ENCODE results near the gene DNAJC8. TPM values are rescaled to one million over a fixed set of nuclear protein-coding genes. Genes with fewer than 3 reads are reported as not detected.

The DNAJC8 gene
- total RNA-seq, 1 experiment from 2014 or later, result 61.4 TPM

DNA sequence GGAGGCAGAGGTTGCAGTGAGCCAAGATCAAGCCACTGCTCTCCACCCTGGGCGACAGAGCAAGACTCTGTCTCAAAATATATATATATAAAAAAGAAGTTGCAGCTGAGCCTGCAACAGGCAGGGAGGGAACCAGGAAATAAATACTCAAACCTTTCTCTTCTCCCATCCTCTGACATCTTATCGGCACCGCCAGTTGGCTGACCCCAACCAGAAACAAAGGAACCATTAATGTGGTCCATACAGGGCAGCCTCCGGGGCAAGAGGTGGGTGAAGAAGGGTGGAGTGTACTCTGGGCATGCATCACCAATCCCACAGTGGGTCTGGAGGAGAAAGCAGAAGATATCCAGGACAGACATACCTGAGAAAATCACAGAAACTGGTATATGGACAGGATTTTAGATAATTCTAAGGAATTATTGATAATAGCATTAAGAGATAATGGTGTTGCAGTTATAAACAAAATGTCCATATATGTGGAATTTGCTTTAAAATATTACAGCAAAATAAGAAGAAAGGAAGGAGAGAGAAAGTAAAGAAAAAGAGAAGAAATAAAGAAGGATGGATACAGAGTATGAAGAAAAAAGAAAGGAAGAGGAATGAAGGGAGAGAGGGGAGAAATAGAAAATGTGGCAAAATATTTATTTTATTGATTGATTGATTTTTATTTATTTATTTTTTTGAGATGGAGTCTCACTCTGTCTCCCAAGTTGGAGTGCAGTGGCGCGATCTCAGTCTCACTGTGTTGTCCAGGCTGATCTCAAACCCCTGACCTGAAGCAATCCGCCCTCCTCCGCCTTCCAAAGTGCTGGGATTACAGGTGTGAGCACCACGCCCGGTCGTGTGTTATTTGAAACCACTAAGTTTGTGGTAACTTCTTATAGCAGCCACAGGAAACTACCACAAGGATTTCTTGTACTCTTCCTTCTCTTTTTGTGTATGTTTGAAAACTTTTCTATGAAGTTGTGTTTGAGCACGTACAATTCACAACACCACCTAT, 52.2 kb downstream of the DNAJC8 start:
- Histone ChIP-seq H3K36me3 (ENCODE audit: low read depth) (no peaks in the 10 kb centered on the region), H2AFZ (no peak overlapping the region), H3K27ac (no peak overlapping the region), H4K20me1 (ENCODE audit: insufficient read depth) (no peaks in the 10 kb centered on the region), H3K9me2 (ENCODE audit: insufficient read depth) (no peaks in the 10 kb centered on the region), H3K4me3 (no peak overlapping the region), H3K79me2 (ENCODE audit: low read depth) (no peaks in the 10 kb centered on the region), H3K4me2 (no peak overlapping the region), H3K4me1 (replicated peaks; ENCODE audit: insufficient read depth) (no peaks in the 10 kb centered on the region), H3K9me3 (ENCODE audit: insufficient read depth, low read depth) (no peaks in the 10 kb centered on the region), H3F3A (ENCODE audit: insufficient read depth, low read depth) (no peaks in the 10 kb centered on the region), H3K27me3 (ENCODE audit: insufficient read depth, low read depth) (no peaks in the 10 kb centered on the region)
- CTCF ChIA-PET, result no interaction called here
- no peak for DNase-seq
- BruUV-seq (replicated peaks), result no TSS peak
- POLR2A ChIA-PET (ENCODE audit: unreplicated experiment), result no interaction called here
- no peak for TF ChIP-seq EZH2 (IDR thresholded peaks at IDR 0.05; ENCODE audit: low read depth)
- TF ChIP-seq, protein P1, sequence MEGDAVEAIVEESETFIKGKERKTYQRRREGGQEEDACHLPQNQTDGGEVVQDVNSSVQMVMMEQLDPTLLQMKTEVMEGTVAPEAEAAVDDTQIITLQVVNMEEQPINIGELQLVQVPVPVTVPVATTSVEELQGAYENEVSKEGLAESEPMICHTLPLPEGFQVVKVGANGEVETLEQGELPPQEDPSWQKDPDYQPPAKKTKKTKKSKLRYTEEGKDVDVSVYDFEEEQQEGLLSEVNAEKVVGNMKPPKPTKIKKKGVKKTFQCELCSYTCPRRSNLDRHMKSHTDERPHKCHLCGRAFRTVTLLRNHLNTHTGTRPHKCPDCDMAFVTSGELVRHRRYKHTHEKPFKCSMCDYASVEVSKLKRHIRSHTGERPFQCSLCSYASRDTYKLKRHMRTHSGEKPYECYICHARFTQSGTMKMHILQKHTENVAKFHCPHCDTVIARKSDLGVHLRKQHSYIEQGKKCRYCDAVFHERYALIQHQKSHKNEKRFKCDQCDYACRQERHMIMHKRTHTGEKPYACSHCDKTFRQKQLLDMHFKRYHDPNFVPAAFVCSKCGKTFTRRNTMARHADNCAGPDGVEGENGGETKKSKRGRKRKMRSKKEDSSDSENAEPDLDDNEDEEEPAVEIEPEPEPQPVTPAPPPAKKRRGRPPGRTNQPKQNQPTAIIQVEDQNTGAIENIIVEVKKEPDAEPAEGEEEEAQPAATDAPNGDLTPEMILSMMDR (conservative IDR thresholded peaks at IDR 0.05), result no peak
- intact Hi-C loops (cut with micrococcal nuclease; ENCODE audit: unreplicated experiment), result no loop called here

DNA sequence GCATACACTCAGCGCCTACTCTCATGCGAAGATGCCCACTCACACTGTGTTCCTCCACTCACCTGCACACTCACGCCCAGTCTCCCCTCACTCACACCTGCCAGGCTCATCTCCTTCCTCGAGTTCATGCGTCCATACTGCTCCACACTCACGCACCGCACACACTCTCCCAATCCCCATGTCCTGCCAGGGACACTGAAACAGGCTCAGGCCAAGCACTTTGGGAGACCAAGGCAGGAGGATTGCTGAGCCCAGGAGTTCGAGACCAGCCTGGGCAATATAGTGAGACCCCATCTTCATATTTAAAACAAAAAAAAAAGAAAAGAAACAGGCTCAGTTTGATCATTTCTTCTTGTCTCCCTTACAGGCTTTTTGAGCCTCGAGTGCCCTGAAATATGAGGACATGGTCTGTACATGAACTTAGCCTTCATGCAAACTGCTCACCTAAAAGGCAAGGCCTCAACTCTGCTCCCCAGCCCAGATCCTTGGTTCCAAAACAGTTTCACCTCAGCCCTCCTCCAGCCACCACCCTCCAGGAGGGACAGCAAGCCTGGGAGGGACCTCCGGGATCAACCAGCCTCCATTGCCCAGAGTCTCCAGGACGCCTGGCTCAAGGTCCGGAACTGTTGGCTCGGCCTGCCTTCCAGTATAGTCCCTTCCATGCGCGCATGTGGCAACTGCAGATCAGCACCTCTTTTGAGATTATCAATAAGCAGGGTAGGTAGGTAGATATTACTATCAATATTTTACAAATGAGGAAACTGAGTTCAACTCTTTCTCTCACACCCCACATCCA, 53.9 kb downstream of the DNAJC8 start:
- Histone ChIP-seq H3K36me3 (ENCODE audit: low read depth) (no peaks in the 10 kb centered on the region), H4K20me1 (ENCODE audit: insufficient read depth) (no peaks in the 10 kb centered on the region), H2AFZ (no peak overlapping the region), H3K4me1 (replicated peaks; ENCODE audit: insufficient read depth) (no peaks in the 10 kb centered on the region), H3K9me2 (ENCODE audit: insufficient read depth) (no peaks in the 10 kb centered on the region), H3K27ac (no peak overlapping the region), H3K9me3 (ENCODE audit: insufficient read depth, low read depth) (no peaks in the 10 kb centered on the region), H3K4me2 (no peak overlapping the region), H3F3A (ENCODE audit: insufficient read depth, low read depth) (no peaks in the 10 kb centered on the region), H3K79me2 (ENCODE audit: low read depth) (no peaks in the 10 kb centered on the region), H3K27me3 (ENCODE audit: insufficient read depth, low read depth) (no peaks in the 10 kb centered on the region), H3K4me3 (no peak overlapping the region)
- BruUV-seq (replicated peaks), result no TSS peak
- DNase-seq, result no peak
- intact Hi-C loops (cut with micrococcal nuclease; ENCODE audit: unreplicated experiment), result no loop called here
- TF ChIP-seq, protein P1 (conservative IDR thresholded peaks at IDR 0.05), result no peak
- no peak for TF ChIP-seq EZH2 (IDR thresholded peaks at IDR 0.05; ENCODE audit: low read depth)
- ChIA-PET POLR2A (ENCODE audit: unreplicated experiment) (no interaction called here), CTCF (no interaction called here)

DNA sequence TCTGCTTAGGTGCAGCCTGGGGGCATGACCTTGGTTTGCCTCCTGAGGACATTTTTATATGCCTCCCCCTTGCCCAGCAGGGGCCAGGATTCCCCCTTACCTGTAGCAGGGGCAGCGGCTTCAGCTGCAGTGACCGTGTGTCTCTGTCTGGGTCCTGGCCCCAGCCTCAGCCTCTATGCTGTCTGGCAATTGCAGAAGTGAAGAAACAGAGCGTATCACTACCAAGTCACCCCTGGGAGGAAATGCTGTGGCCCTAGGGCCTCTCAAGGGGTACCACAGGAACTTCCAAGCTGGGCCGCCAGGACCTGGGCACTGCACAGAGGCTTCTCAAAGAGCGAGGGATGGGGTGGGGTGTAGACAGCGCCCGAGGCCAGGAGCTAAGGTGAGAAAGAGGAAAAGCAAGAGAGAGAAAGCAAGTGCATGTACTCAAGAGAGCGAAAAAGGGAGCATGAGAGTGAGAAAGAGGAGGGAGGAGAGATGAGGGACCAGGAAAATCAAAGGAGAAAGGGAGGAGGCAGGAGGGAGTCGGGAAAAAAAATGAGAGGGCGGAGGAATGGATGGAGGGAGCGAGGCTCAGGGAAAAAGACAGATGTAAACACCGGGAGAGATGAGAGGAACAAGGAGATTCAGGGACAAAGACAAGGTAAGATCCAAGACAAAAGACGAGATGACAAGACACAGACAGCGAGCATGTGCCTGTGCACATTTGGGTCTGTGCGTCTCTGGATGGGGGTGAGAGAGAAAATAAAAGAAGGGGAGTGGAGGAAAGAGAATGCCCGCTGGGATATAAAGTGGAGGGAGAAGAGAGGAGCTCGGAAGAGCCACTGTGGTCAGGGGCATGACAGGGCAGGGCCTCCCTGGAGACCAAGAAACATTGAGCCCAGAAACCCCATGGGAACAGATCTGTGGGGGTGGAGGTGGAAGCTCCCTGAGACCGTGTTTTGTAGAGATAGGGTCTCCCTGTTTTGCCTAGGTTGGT, 56.0 kb downstream of the DNAJC8 start, which contains the start of gene PTAFR:
PTAFR (minus strand) TSS at position 199 of the 979 bp plus-strand sequence. CDS start 25,669 bp downstream, outside the sequence.
- no peak within 1 kb of the TSS for H3K4me2 ChIP-seq
- no peak within 1 kb of the TSS for H3K27ac ChIP-seq
- no peak for TF ChIP-seq EZH2 (IDR thresholded peaks at IDR 0.05; ENCODE audit: low read depth)
- TF ChIP-seq, protein P1 (conservative IDR thresholded peaks at IDR 0.05), result no peak
- ChIA-PET POLR2A (ENCODE audit: unreplicated experiment) (no interaction called here), CTCF (no interaction called here)
- no peak within 1 kb of the TSS for H2AFZ ChIP-seq
- no peaks in the 10 kb centered on the region for H4K20me1 ChIP-seq (ENCODE audit: insufficient read depth)
- H3F3A ChIP-seq (ENCODE audit: insufficient read depth, low read depth), result no peaks in the 10 kb centered on the region
- no peak for DNase-seq
- BruUV-seq (replicated peaks), result no TSS peak
- no peak within 1 kb of the TSS for H3K4me3 ChIP-seq
- H3K27me3 ChIP-seq (ENCODE audit: insufficient read depth, low read depth), result no peaks in the 10 kb centered on the region
- intact Hi-C loops (cut with micrococcal nuclease; ENCODE audit: unreplicated experiment), result no loop called here
- H3K36me3 ChIP-seq (ENCODE audit: low read depth), result no peaks in the 10 kb centered on the region
- no peaks in the 10 kb centered on the region for H3K79me2 ChIP-seq (ENCODE audit: low read depth)
- H3K9me2 ChIP-seq (ENCODE audit: insufficient read depth), result no peaks in the 10 kb centered on the region
- H3K9me3 ChIP-seq (ENCODE audit: insufficient read depth, low read depth), result no peaks in the 10 kb centered on the region
- H3K4me1 ChIP-seq (replicated peaks; ENCODE audit: insufficient read depth), result no peaks in the 10 kb centered on the region
